ENCODE measurements around the gene NEK10.

GRCh38 chr3:27333843-27334242 is 35.3 kb downstream of the NEK10 start:
- TF ChIP-seq, protein P1, sequence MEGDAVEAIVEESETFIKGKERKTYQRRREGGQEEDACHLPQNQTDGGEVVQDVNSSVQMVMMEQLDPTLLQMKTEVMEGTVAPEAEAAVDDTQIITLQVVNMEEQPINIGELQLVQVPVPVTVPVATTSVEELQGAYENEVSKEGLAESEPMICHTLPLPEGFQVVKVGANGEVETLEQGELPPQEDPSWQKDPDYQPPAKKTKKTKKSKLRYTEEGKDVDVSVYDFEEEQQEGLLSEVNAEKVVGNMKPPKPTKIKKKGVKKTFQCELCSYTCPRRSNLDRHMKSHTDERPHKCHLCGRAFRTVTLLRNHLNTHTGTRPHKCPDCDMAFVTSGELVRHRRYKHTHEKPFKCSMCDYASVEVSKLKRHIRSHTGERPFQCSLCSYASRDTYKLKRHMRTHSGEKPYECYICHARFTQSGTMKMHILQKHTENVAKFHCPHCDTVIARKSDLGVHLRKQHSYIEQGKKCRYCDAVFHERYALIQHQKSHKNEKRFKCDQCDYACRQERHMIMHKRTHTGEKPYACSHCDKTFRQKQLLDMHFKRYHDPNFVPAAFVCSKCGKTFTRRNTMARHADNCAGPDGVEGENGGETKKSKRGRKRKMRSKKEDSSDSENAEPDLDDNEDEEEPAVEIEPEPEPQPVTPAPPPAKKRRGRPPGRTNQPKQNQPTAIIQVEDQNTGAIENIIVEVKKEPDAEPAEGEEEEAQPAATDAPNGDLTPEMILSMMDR (IDR thresholded peaks at IDR 0.05) = no peak
- TF ChIP-seq EZH2 (IDR thresholded peaks at IDR 0.05; ENCODE audit: borderline replicate concordance, insufficient read depth, low read depth, low read length, poor library complexity, severe bottlenecking) = no peak

Data from B cell (primary cell).